SK-N-MC (cell line): ENCODE data around the gene ZNF263.

Source experiments
- DNase-seq: peaks from one replicate; pipeline ENCODE4 v3.0.0-alpha.2; 2011; ENCODE audit warnings: low read depth, low spot score
- H3K27ac ChIP-seq: fragments of 200-600 bp; sonication (generic); 2 replicates; pipeline ENCODE4 v1.5.1; 2016; ENCODE audit warnings: mixed run types
- H3K36me3 ChIP-seq: fragments of 200-600 bp; sonication (generic); 2 replicates; pipeline ENCODE4 v1.6.1; 2017; ENCODE audit warnings: antibody characterized with exemption, low read length, mixed read lengths; ENCODE audit not compliant: insufficient read depth
- H3K4me3 ChIP-seq: fragments of 200-600 bp; sonication (generic); 2 replicates; pipeline ENCODE4 v1.5.1; 2016
- H3K9ac ChIP-seq: fragments of 200-600 bp; sonication (generic); 2 replicates; pipeline ENCODE4 v1.8.0; 2017; ENCODE audit warnings: mixed run types, mixed read lengths; ENCODE audit not compliant: insufficient read length
- H3K9me3 ChIP-seq: fragments of 200-600 bp; sonication (generic); 2 replicates; pipeline ENCODE4 v1.6.1; 2017; ENCODE audit warnings: low read depth, mild to moderate bottlenecking, antibody characterized with exemption, low read length, moderate library complexity, mixed read lengths
- EZH2 ChIP-seq: fragments of 200-600 bp; sonication (generic); IDR thresholded peaks from one replicate; pipeline ENCODE4 v1.6.1; 2017; ENCODE audit warnings: antibody characterized with exemption
- FOXP2 ChIP-seq: optimal IDR thresholded peaks from 2 replicates; pipeline ENCODE3; 2011; ENCODE audit warnings: mild to moderate bottlenecking, moderate library complexity; ENCODE audit not compliant: insufficient read depth; ENCODE audit errors: extremely low read length, control extremely low read depth
- POLR2AphosphoS5 ChIP-seq: IDR thresholded peaks from 2 replicates; pipeline ENCODE4 v1.6.1; 2012; ENCODE audit warnings: mild to moderate bottlenecking, low read depth, low read length, borderline replicate concordance

The ZNF263 gene

GRCh38 chr16:3246002-3246401, 37.3 kb upstream of the ZNF263 start:
- DNase-seq = no peak
- Histone ChIP-seq H3K36me3 (no peaks in the 10 kb centered on the region), H3K9ac (no peak overlapping the region), H3K27ac (no peak overlapping the region), H3K4me3 (no peak overlapping the region), H3K9me3 (no peaks in the 10 kb centered on the region)
- TF ChIP-seq EZH2 = no peak
- no peak for TF ChIP-seq FOXP2
- no peak for TF ChIP-seq POLR2AphosphoS5

GRCh38 chr16:3246876-3247275, 36.4 kb upstream of the ZNF263 start:
- DNase-seq = no peak
- Histone ChIP-seq H3K9me3 (no peaks in the 10 kb centered on the region), H3K9ac (no peak overlapping the region), H3K27ac (no peak overlapping the region), H3K4me3 (no peak overlapping the region), H3K36me3 (no peaks in the 10 kb centered on the region)
- TF ChIP-seq EZH2 = no peak
- no peak for TF ChIP-seq FOXP2
- no peak for TF ChIP-seq POLR2AphosphoS5

DNA sequence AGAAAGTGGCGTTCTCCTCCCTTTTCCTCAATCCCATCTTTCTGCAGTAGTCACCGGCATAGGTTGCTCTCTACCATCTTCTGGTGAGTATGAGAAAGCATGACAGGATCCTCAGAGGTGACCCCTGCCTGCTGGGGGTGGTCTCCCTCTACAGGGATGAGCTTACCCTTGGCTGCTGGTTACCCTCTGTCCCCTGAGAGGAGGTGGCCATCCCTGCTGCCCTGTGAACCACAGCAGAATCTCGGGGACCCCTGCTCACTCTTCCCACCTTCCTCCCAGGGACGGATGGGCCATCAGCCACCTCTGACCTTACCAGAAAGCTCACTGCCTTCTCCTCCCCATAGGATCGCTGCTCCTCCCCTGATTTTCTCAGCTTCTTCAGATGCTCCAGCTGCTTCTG, 34.7 kb upstream of the ZNF263 start:
- H3K36me3 ChIP-seq = no peaks in the 10 kb centered on the region
- DNase-seq = no peak
- no peaks in the 10 kb centered on the region for H3K9me3 ChIP-seq
- no peak overlapping the region for H3K27ac ChIP-seq
- H3K4me3 ChIP-seq = no peak overlapping the region
- H3K9ac ChIP-seq = no peak overlapping the region
- TF ChIP-seq POLR2AphosphoS5 (no peak), EZH2 (no peak), FOXP2 (no peak)

GRCh38 chr16:3249020-3249419, 34.3 kb upstream of the ZNF263 start:
- TF ChIP-seq FOXP2 = no peak
- no peak for TF ChIP-seq POLR2AphosphoS5
- TF ChIP-seq EZH2 = no peak
- Histone ChIP-seq H3K4me3 (no peak overlapping the region), H3K9me3 (no peaks in the 10 kb centered on the region), H3K9ac (no peak overlapping the region), H3K36me3 (no peaks in the 10 kb centered on the region), H3K27ac (no peak overlapping the region)
- DNase-seq = no peak

DNA sequence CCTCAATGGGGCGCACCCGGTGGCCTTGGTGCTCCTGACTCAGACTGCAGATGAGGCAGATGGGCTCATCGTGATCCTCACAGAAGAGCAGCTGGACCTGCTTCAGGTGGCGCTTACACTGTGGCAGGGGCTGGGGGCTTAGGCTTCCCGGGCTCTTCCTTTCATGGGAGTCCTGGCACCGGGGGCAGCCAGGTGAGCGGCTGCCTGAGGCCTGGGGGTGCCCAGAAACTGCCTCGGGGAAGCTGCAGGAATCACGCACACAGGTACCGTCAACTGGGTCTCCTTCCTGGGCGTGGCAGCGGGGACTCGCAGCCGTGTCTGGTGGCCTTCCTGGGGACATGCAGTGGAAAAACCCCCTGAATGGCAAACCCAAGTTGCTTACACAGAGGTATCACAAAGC, 33.8 kb upstream of the ZNF263 start:
- Histone ChIP-seq H3K9me3 (no peaks in the 10 kb centered on the region), H3K27ac (no peak overlapping the region), H3K9ac (no peak overlapping the region), H3K36me3 (no peaks in the 10 kb centered on the region), H3K4me3 (no peak overlapping the region)
- TF ChIP-seq POLR2AphosphoS5 = no peak
- no peak for TF ChIP-seq EZH2
- TF ChIP-seq FOXP2 = no peak
- DNase-seq = no peak

DNA sequence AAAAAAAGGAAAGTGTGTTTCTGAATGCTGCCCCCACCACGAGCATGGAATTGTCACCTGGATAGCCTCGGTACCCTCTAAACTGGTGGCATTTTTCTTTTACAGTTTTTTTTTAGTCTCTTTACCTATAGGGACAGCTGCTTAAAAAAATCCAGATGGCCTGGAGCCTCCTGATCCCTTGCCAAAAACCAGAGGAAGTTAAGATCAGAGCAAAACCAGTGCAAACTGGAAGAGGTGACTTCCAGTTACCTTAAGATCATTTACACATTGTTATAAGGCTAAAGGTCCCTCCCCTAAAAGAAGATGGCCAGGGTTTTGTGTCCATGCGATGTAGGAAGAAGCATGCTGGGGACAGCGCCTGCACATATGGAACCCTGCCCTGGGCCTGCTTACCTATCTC, 30.3 kb upstream of the ZNF263 start:
- Histone ChIP-seq H3K9me3 (no peaks in the 10 kb centered on the region), H3K4me3 (no peak overlapping the region), H3K36me3 (no peaks in the 10 kb centered on the region), H3K27ac (no peak overlapping the region), H3K9ac (no peak overlapping the region)
- no peak for DNase-seq
- TF ChIP-seq EZH2 (no peak), FOXP2 (no peak), POLR2AphosphoS5 (no peak)

- DNase-seq = no peak
- H3K27ac ChIP-seq = no peak overlapping the region
- TF ChIP-seq POLR2AphosphoS5 = no peak
- no peak for TF ChIP-seq FOXP2
- TF ChIP-seq EZH2 = no peak
- H3K4me3 ChIP-seq = no peak overlapping the region
- H3K36me3 ChIP-seq = no peaks in the 10 kb centered on the region
- no peaks in the 10 kb centered on the region for H3K9me3 ChIP-seq
- no peak overlapping the region for H3K9ac ChIP-seq
Measured at GRCh38 chr16:3254309-3254708, 29.0 kb upstream of the ZNF263 start.

GRCh38 chr16:3256146-3256865, 27.0 kb upstream of the ZNF263 start, which contains the start of gene MEFV:
MEFV (minus strand) TSS chr16:3256633; CDS start chr16:3256587, 46 bp downstream.
- Histone ChIP-seq H3K4me3 (no peak within 1 kb of the TSS), H3K36me3 (no peaks in the 10 kb centered on the region), H3K27ac (no peak within 1 kb of the TSS), H3K9ac (no peak within 1 kb of the TSS), H3K9me3 (no peaks in the 10 kb centered on the region)
- TF ChIP-seq FOXP2 = no peak
- no peak for TF ChIP-seq EZH2
- no peak for TF ChIP-seq POLR2AphosphoS5
- DNase-seq = no peak
